Muscle of leg (tissue), 11 donors: ENCODE data around the gene HSPBP1. TPM values are rescaled to one million over a fixed set of nuclear protein-coding genes. Genes with fewer than 3 reads are reported as not detected.

ENCODE experiments used
- DNase-seq: peaks from one replicate; pipeline ENCODE4 v3.0.0; 2013
- H3K27ac ChIP-seq: one replicate; pipeline ENCODE4 v1.5.1; 2013; ENCODE audit warnings: mild to moderate bottlenecking, low read length, control low read depth
- H3K27me3 ChIP-seq: one replicate; pipeline ENCODE4 v1.6.1; 2013; ENCODE audit warnings: low read length; ENCODE audit not compliant: control insufficient read depth, insufficient read depth
- H3K36me3 ChIP-seq: one replicate; pipeline ENCODE4 v1.6.1; 2013; ENCODE audit warnings: low read length; ENCODE audit not compliant: control insufficient read depth, insufficient read depth
- H3K4me1 ChIP-seq: one replicate; pipeline ENCODE4 v1.6.1; 2013; ENCODE audit warnings: low read length; ENCODE audit not compliant: control insufficient read depth, insufficient read depth
- H3K4me3 ChIP-seq: one replicate; pipeline ENCODE4 v1.5.1; 2013; ENCODE audit warnings: low read length, control low read depth
- H3K9me3 ChIP-seq: replicated peaks from 2 replicates; pipeline ENCODE4 v1.6.1; 2013; ENCODE audit warnings: low read depth, low read length; ENCODE audit not compliant: control insufficient read depth
- WGBS: methylation state at CpG from one replicate; pipeline ENCODE4 v1.1.5; 2013; ENCODE audit warnings: missing lambda C conversion rate; ENCODE audit not compliant: insufficient coverage; 5-methylcytosine and 5-hydroxymethylcytosine counted together
- polyA plus RNA-seq, 8 donors: library from polyadenylated mRNA; unstranded; fragments of 120-200 nt; gene quantifications; one replicate each; pipeline versions ENCODE4 v1.2.1 to v1.2.3, GENCODE V29; 2013; ENCODE audit warnings: inconsistent platforms in 1 of 8, low replicate concordance in 1 of 8; ENCODE audit not compliant: insufficient read length in 8 of 8, insufficient read depth in 1 of 8
- total RNA-seq: library from RNA; stranded (reverse); fragments of 120-200 nt; gene quantifications from one replicate; pipeline ENCODE4 v1.2.4, GENCODE V29; 2013

HSPBP1 gene
- total and polyA plus RNA-seq, 9 donors, result 14.5 to 34.9 (median 29.9) TPM

GRCh38 chr19:55276720-55277430, 3.0 kb downstream of the HSPBP1 start:
- Histone ChIP-seq H3K36me3 (peaks cover 49% of the 10 kb centered on the region), H3K27ac (no peak overlapping the region), H3K27me3 (no peaks in the 10 kb centered on the region), H3K4me3 (no peak overlapping the region), H3K4me1 (peaks cover 12% of the 10 kb centered on the region), H3K9me3 (no peaks in the 10 kb centered on the region)
- DNase-seq, result no peak
- 95% methylated on average over 10 of the region's 15 CpGs for WGBS

DNA sequence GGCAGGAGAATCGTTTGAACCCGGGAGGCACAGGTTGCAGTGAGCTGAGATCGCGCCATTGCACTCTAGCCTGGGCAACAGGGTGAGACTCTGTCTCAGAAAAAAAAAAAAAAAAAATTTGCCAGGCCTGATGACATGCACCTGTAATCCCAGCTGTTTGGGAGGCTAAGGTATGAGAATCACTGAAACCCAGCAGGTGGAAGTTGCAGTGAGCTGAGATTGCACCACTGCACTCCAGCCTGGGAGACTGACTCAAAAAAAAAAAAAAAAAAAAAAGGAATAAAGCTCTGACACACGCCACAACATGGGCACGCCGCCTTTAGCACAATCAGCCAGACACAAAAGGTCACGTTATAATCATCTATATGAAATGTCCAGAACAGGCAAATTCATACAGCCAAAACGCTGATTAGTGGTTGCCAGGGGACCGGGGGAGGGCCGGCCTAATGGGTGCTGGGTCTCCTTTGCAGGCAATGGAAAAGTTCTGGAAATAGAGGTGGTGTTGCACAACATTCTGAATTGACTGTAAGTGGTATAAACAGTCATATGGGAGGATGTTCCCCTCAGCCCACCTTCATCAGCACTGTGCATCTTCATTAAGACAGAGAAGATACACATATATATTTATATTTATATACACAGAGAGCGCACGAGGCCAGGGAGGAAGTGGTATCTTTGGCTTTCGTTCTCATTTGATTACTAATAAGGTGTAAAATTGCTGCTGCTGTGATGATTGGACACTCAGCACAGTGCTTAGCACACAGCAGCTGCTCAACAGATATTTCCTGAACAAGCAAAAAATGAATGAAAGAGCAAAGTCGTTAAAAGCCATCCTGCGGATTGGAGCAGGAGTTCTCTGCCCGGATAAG, 3.8 kb downstream of the HSPBP1 start:
- Histone ChIP-seq H3K27me3 (no peaks in the 10 kb centered on the region), H3K9me3 (no peaks in the 10 kb centered on the region), H3K4me1 (peaks cover 12% of the 10 kb centered on the region), H3K27ac (no peak overlapping the region), H3K36me3 (peaks cover 56% of the 10 kb centered on the region), H3K4me3 (no peak overlapping the region)
- 83% methylated on average over 6 of the region's 17 CpGs for WGBS
- DNase-seq, result no peak

GRCh38 chr19:55273978-55274707, 5.8 kb downstream of the HSPBP1 start:
- Histone ChIP-seq H3K36me3 (peaks cover 69% of the 10 kb centered on the region), H3K4me3 (no peak overlapping the region), H3K27me3 (no peaks in the 10 kb centered on the region), H3K4me1 (peaks cover 3% of the 10 kb centered on the region), H3K9me3 (no peaks in the 10 kb centered on the region), H3K27ac (no peak overlapping the region)
- DNase-seq, result no peak
- WGBS, result 88% methylated on average over 29 of the region's 36 CpGs

DNA sequence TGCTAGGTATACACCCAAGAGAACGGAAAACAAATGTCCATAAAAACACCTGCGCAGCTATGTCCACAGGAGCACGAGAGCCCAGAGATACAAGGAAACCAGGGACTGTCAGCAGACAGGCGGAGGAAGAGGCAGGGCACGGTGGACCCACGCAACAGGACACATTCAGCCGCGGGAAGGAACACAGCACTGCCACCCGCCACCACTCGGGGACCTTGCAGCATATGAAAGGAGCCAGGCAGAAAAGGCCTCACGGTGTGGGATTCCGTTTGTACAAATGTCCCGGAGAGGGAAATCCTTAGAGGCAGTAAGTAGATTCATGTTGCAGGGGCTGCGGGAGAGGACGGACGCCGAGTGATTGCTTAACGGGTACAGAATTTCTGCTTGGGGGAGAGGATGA, 7.8 kb downstream of the HSPBP1 start:
- Histone ChIP-seq H3K27me3 (no peaks in the 10 kb centered on the region), H3K27ac (no peak overlapping the region), H3K4me3 (no peak overlapping the region), H3K9me3 (no peaks in the 10 kb centered on the region), H3K36me3 (peaks cover 64% of the 10 kb centered on the region), H3K4me1 (no peaks in the 10 kb centered on the region)
- DNase-seq, result no peak
- 89% methylated on average over 17 of the region's 18 CpGs for WGBS

- no peak for DNase-seq
- 93% methylated on average over 15 of the region's 25 CpGs for WGBS
- peaks cover 53% of the 10 kb centered on the region for H3K36me3 ChIP-seq
Observed at GRCh38 chr19:55270172-55270942, 9.6 kb downstream of the HSPBP1 start.

DNA sequence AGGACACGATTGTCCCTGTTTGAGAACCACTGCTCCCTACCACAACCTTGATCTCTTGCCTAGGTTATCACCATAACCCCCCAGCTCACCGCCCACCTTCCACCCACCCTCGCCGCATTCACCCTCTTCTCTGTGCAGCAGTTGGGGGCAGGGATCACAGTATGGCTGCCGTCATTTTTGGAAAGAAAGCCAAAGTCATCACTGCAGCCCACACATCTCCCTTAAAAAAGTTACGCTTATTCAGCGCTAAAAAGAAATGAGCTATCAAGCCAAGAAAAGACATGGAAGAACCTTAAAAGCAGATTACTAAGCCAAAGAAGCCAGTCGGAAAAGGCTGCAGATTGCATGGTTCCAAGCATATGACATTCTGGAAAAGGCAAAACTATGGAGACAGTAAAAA, 10.6 kb downstream of the HSPBP1 start:
- DNase-seq, result no peak
- no peaks in the 10 kb centered on the region for H3K4me1 ChIP-seq
- H3K4me3 ChIP-seq, result no peak overlapping the region
- 85% methylated on average over 6 of the region's 8 CpGs for WGBS
- H3K9me3 ChIP-seq, result no peaks in the 10 kb centered on the region
- no peaks in the 10 kb centered on the region for H3K27me3 ChIP-seq
- peaks cover 42% of the 10 kb centered on the region for H3K36me3 ChIP-seq
- no peak overlapping the region for H3K27ac ChIP-seq

More at GRCh38 chr19:55270172-55270942, 9.6 kb downstream of the HSPBP1 start:
- Histone ChIP-seq H3K27me3 (no peaks in the 10 kb centered on the region), H3K27ac (no peak overlapping the region), H3K4me3 (no peak overlapping the region), H3K9me3 (no peaks in the 10 kb centered on the region), H3K4me1 (no peaks in the 10 kb centered on the region)

GRCh38 chr19:55266840-55267239, 13.1 kb downstream of the HSPBP1 start:
- Histone ChIP-seq H3K4me3 (no peak overlapping the region), H3K4me1 (no peaks in the 10 kb centered on the region), H3K27me3 (no peaks in the 10 kb centered on the region), H3K27ac (no peak overlapping the region), H3K9me3 (no peaks in the 10 kb centered on the region), H3K36me3 (peaks cover 28% of the 10 kb centered on the region)
- no peak for DNase-seq
- 92% methylated on average over 2 of the region's 4 CpGs for WGBS

DNA sequence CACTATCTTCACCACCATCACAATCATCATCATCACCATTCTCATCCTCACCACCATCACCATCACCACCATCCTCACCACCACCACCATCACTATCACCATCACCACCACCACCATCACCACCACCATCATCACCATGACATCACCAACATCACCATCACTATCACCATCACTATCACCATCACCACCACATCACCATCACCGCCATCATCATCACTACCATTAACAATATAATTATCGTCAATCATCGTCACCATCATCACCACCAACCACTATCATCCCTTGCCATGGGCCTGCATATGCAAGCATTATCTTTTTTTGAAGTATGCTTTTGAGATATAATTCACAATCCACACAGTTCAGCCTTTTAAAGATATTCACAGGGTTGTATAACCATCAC, 13.5 kb downstream of the HSPBP1 start:
- H3K36me3 ChIP-seq, result peaks cover 25% of the 10 kb centered on the region
- no peaks in the 10 kb centered on the region for H3K27me3 ChIP-seq
- DNase-seq, result no peak
- no peaks in the 10 kb centered on the region for H3K9me3 ChIP-seq
- no peak overlapping the region for H3K4me3 ChIP-seq
- WGBS, result no CpG with 5 or more reads among the region's 3 CpGs
- H3K4me1 ChIP-seq, result no peaks in the 10 kb centered on the region
- no peak overlapping the region for H3K27ac ChIP-seq

DNA sequence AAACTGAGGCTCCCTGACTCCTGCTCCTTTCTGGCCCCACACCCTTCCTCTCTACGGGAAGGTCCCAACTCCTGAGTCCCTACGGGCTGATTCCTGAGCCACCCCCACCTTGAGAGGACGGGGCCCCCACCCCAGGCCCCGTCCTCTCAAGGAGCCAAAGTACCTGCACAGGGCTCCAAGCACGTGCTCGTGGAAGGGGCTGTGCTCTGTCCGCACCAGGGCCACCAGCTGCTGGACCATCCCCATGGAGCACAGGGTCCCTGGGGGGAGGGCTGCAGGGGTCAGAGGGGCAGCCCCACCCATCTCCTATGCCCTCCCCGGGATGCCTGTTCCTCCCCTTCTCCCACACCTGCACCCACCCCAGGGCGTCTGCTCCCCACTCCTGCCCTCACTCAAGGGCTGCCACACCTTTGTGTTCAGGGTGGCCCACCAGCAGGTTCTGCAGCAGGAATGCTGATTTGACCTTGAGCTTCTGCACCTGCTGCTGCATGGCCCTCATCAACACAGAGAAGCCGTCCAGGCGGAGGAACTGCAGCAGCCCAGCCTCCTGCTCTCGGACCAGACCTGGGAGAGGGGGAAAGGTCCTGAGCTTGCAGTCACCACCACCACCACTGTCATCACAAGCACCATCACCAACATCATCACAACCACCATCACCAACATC, 14.1 kb downstream of the HSPBP1 start:
- 95% methylated on average over 7 of the region's 12 CpGs for WGBS
- H3K27me3 ChIP-seq, result no peaks in the 10 kb centered on the region

More for the DNA sequence above, 14.1 kb downstream of the HSPBP1 start:
- Histone ChIP-seq H3K4me3 (no peak overlapping the region), H3K27ac (no peak overlapping the region), H3K4me1 (no peaks in the 10 kb centered on the region), H3K36me3 (peaks cover 21% of the 10 kb centered on the region), H3K9me3 (no peaks in the 10 kb centered on the region)
- no peak for DNase-seq
